Measurements from ENCODE around the gene KCNA3. TPM values are rescaled to one million over a fixed set of nuclear protein-coding genes. Genes with fewer than 3 reads are reported as not detected.

The KCNA3 gene
- total and polyA plus RNA-seq, 2 of the 8 experiments (the other 6 are each of a cell fraction or from before 2014, with no cell fraction given): 0.95 to 1.1 TPM

DNA sequence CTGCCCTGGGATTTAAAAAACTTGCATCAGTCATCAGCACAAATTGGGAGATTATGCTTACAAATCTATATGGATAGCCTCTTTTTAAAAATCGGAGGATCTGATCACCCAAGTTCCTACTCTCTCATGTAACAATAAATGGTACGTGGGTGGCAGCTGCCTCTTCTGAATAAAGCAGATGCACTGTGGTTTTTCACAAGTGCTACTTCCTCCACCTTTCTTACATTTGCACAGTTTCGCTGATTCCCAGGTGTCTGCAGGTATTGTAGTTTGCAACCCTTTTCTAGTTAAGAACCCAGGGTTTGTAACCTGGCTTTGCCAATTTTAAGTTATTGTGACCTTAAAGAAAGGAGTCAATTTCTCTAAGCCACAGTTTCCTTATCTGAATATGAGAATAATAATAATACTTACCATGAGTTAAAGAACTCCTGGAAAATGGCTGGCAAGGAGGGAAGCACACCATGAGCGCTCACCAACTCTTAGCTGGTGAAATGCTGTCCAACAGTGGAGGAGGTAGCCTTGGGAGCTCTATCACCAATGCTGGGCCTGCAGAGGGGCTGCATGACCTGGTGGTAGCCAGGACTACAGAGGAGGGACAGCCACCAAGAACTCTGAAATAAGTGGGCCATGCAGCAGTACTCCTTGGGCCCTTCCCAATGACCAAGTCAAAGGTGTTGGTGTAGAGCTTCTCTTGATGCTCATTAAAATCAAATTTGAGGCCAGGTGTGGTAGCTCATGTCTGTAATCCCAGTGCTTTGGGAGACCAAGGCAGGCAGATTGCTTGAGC lies 38.4 kb downstream of the KCNA3 start:
- no peak overlapping the region for H2BK15ac ChIP-seq (ENCODE audit: low read length)
- no peak overlapping the region for H4K5ac ChIP-seq (ENCODE audit: insufficient read length, low read depth, low read length)
- H3K4ac ChIP-seq (replicated peaks; ENCODE audit: insufficient read length, low read depth, low read length): no peak overlapping the region
- no peak overlapping the region for H3K23ac ChIP-seq (ENCODE audit: insufficient read length)
- no peak overlapping the region for H2AK5ac ChIP-seq (ENCODE audit: low read depth, low read length)
- no peaks in the 10 kb centered on the region for H4K20me1 ChIP-seq (replicated peaks in 1 of 2; ENCODE audit: control insufficient read depth in 1 of 2, insufficient read depth in 2 of 2, low read length in 2 of 2)
- H3K9me3 ChIP-seq (ENCODE audit: insufficient read depth in 2 of 2, low read depth in 1 of 2, low read length in 1 of 2): no peaks in the 10 kb centered on the region
- no peaks in the 10 kb centered on the region for H3K79me1 ChIP-seq (ENCODE audit: low read depth, low read length)
- 92% methylated on average over 4 of the region's 4 CpGs; no CpG with 5 or more reads in 1 of the 2 experiments for WGBS, 2 experiments (ENCODE audit: extremely low coverage in 1 of 2, insufficient coverage in 1 of 2, insufficient read length in 1 of 2, insufficient replicate concordance in 2 of 2, low coverage in 1 of 2, low lambda C conversion rate in 2 of 2, missing lambda C conversion rate in 1 of 2)
- peaks cover 0 to 5% (median 0%) of the 10 kb centered on the region in 4 experiments; a peak in 1 of 7 replicates for H3K27me3 ChIP-seq (replicated peaks in 1 of 4; ENCODE audit: control insufficient read depth in 3 of 4, extremely low read depth in 1 of 4, insufficient read depth in 3 of 4, low read length in 3 of 4)
- no peak overlapping the region for H4K8ac ChIP-seq (ENCODE audit: extremely low read depth, insufficient read depth, low read length)
- no peak overlapping the region for H3K27ac ChIP-seq (ENCODE audit: low read depth, low read length)
- ChIA-PET CTCF (ENCODE audit: partially characterized antibody) (interaction anchor here (0.9 to 6.3 kb wide), 8 partner anchors 16 to 189 kb away, joined by 3 to 86 read pairs (median 4); no protein-coding TSS in a partner anchor), POLR2A (ENCODE audit: partially characterized antibody) (no interaction called here)
- no peak overlapping the region for H3K18ac ChIP-seq (ENCODE audit: extremely low read depth, low read length)
- no peaks in the 10 kb centered on the region for H3K23me2 ChIP-seq (ENCODE audit: low read depth, low read length)
- no peak overlapping the region for H3K14ac ChIP-seq (ENCODE audit: insufficient read length)
- H3K9ac ChIP-seq (replicated peaks in 1 of 4; ENCODE audit: extremely low read depth in 1 of 4, low read depth in 3 of 4, low read length in 3 of 4): no peak overlapping the region
- H3K79me2 ChIP-seq (ENCODE audit: control insufficient read depth in 1 of 2, insufficient read depth in 2 of 2, low read length in 2 of 2): no peaks in the 10 kb centered on the region
- H3K4me2 ChIP-seq (ENCODE audit: insufficient read depth in 1 of 2, low read depth in 2 of 2, low read length in 2 of 2): no peak overlapping the region
- DNase-seq (ENCODE audit: low read depth in 1 of 2, low spot score in 2 of 2): no peak
- no peaks in the 10 kb centered on the region for H3K36me3 ChIP-seq (ENCODE audit: control insufficient read depth in 2 of 4, insufficient read depth in 4 of 4, low read length in 3 of 4)
- H2AFZ ChIP-seq (ENCODE audit: low read length): no peak overlapping the region
- H2BK20ac ChIP-seq (ENCODE audit: low read length): no peak overlapping the region
- no peak overlapping the region for H2BK12ac ChIP-seq (ENCODE audit: low read depth, low read length)
- H3K4me3 ChIP-seq (ENCODE audit: extremely low read depth in 1 of 4, insufficient read depth in 2 of 4, low read depth in 3 of 4, low read length in 4 of 4): no peak overlapping the region
- no peak overlapping the region for H2BK120ac ChIP-seq (replicated peaks; ENCODE audit: low read depth, low read length)
- no peak overlapping the region for H3K56ac ChIP-seq (replicated peaks; ENCODE audit: insufficient read length, low read depth, low read length)
- H4K91ac ChIP-seq (replicated peaks; ENCODE audit: insufficient read length, low read length): no peak overlapping the region
- H2BK5ac ChIP-seq (ENCODE audit: low read depth, low read length): no peak overlapping the region
- H3K4me1 ChIP-seq (replicated peaks in 1 of 4; ENCODE audit: control insufficient read depth in 3 of 4, insufficient read depth in 4 of 4, low read length in 3 of 4): no peaks in the 10 kb centered on the region
- FAIRE-seq: no peak
- no peak for TF ChIP-seq JUN (IDR thresholded peaks at IDR 0.05; ENCODE audit: low read depth, low read length)
- TF ChIP-seq, protein P1, sequence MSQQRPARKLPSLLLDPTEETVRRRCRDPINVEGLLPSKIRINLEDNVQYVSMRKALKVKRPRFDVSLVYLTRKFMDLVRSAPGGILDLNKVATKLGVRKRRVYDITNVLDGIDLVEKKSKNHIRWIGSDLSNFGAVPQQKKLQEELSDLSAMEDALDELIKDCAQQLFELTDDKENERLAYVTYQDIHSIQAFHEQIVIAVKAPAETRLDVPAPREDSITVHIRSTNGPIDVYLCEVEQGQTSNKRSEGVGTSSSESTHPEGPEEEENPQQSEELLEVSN (IDR thresholded peaks at IDR 0.05): no peak
- TF ChIP-seq EZH2 (IDR thresholded peaks at IDR 0.05; ENCODE audit: low read depth, low read length, severe bottlenecking): no peak
- no peak for TF ChIP-seq SP1 (IDR thresholded peaks at IDR 0.05; ENCODE audit: low read depth, low read length)
- TF ChIP-seq, protein P2, sequence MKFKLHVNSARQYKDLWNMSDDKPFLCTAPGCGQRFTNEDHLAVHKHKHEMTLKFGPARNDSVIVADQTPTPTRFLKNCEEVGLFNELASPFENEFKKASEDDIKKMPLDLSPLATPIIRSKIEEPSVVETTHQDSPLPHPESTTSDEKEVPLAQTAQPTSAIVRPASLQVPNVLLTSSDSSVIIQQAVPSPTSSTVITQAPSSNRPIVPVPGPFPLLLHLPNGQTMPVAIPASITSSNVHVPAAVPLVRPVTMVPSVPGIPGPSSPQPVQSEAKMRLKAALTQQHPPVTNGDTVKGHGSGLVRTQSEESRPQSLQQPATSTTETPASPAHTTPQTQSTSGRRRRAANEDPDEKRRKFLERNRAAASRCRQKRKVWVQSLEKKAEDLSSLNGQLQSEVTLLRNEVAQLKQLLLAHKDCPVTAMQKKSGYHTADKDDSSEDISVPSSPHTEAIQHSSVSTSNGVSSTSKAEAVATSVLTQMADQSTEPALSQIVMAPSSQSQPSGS (IDR thresholded peaks at IDR 0.05; ENCODE audit: low read length): no peak
- no peak for TF ChIP-seq POU5F1 (IDR thresholded peaks at IDR 0.05; ENCODE audit: low read depth, low read length)
- no peak for TF ChIP-seq HDAC6 (IDR thresholded peaks at IDR 0.05; ENCODE audit: low read depth, low read length)
- no peak for TF ChIP-seq SP2 (IDR thresholded peaks at IDR 0.05; ENCODE audit: low read length)
- no peak for TF ChIP-seq GABPA (IDR thresholded peaks at IDR 0.05; ENCODE audit: borderline replicate concordance, insufficient read depth, low read length)
- TF ChIP-seq BACH1 (IDR thresholded peaks at IDR 0.05; ENCODE audit: low read length): no peak
- TF ChIP-seq KDM1A (IDR thresholded peaks at IDR 0.05; ENCODE audit: borderline replicate concordance, low read length): no peak
